Measurements from ENCODE around the gene SHISA6. TPM values are rescaled to one million over a fixed set of nuclear protein-coding genes. Genes with fewer than 3 reads are reported as not detected.

Gene SHISA6
- total RNA-seq, 1 donor from 2014 or later: 0.56 TPM

GRCh38 chr17:11330826-11331225 lies 89.8 kb downstream of the SHISA6 start:
- no peak for ATAC-seq (ENCODE audit: poor library complexity)
- intact Hi-C loops (cut with DNase I): no loop called here
- DNase-seq: no peak

GRCh38 chr17:11331547-11332513 lies 90.8 kb downstream of the SHISA6 start:
- no peak for DNase-seq
- ATAC-seq (ENCODE audit: poor library complexity): no peak
- intact Hi-C loops (cut with DNase I): no loop called here

- ATAC-seq (ENCODE audit: poor library complexity) (no peak), DNase-seq (no peak)
- intact Hi-C loops (cut with DNase I): no loop called here
Observed at GRCh38 chr17:11332706-11333105, 91.7 kb downstream of the SHISA6 start.

- intact Hi-C loops (cut with DNase I): no loop called here
- DNase-seq (no peak), ATAC-seq (ENCODE audit: poor library complexity) (no peak)
Observed at GRCh38 chr17:11334493-11334892, 93.5 kb downstream of the SHISA6 start.

GRCh38 chr17:11336290-11336689 lies 95.3 kb downstream of the SHISA6 start:
- DNase-seq: no peak
- no peak for ATAC-seq (ENCODE audit: poor library complexity)
- intact Hi-C loops (cut with DNase I): no loop called here

- DNase-seq: no peak
- intact Hi-C loops (cut with DNase I): no loop called here
- ATAC-seq (ENCODE audit: poor library complexity): no peak
Observed at GRCh38 chr17:11340803-11341202, 99.8 kb downstream of the SHISA6 start.

- no peak for ATAC-seq (ENCODE audit: poor library complexity)
- intact Hi-C loops (cut with DNase I): no loop called here
Observed at GRCh38 chr17:11342138-11342537, 101.1 kb downstream of the SHISA6 start.

GRCh38 chr17:11349106-11349505 lies 108.1 kb downstream of the SHISA6 start:
- ATAC-seq (ENCODE audit: poor library complexity) (no peak), DNase-seq (no peak)
- intact Hi-C loops (cut with DNase I): no loop called here

More at GRCh38 chr17:11342138-11342537, 101.1 kb downstream of the SHISA6 start:
- no peak for DNase-seq

- ATAC-seq (ENCODE audit: poor library complexity) (no peak), DNase-seq (no peak)
- intact Hi-C loops (cut with DNase I): no loop called here
Observed at GRCh38 chr17:11351479-11351878, 110.5 kb downstream of the SHISA6 start.

- DNase-seq (no peak), ATAC-seq (ENCODE audit: poor library complexity) (no peak)
- intact Hi-C loops (cut with DNase I): no loop called here
Observed at GRCh38 chr17:11353601-11354000, 112.6 kb downstream of the SHISA6 start.

GRCh38 chr17:11356371-11356770 lies 115.4 kb downstream of the SHISA6 start:
- no peak for ATAC-seq (ENCODE audit: poor library complexity)
- no peak for DNase-seq
- intact Hi-C loops (cut with DNase I): no loop called here

- intact Hi-C loops (cut with DNase I): no loop called here
- ATAC-seq (ENCODE audit: poor library complexity) (no peak), DNase-seq (no peak)
Observed at GRCh38 chr17:11363565-11364117, 122.6 kb downstream of the SHISA6 start.

- ATAC-seq (ENCODE audit: poor library complexity) (no peak), DNase-seq (no peak)
- intact Hi-C loops (cut with DNase I): no loop called here
Observed at GRCh38 chr17:11366272-11366850, 125.3 kb downstream of the SHISA6 start.

GRCh38 chr17:11369575-11369974 lies 128.6 kb downstream of the SHISA6 start:
- no peak for DNase-seq
- intact Hi-C loops (cut with DNase I): no loop called here
- ATAC-seq (ENCODE audit: poor library complexity): no peak

GRCh38 chr17:11372692-11373091 lies 131.7 kb downstream of the SHISA6 start:
- no peak for ATAC-seq (ENCODE audit: poor library complexity)
- intact Hi-C loops (cut with DNase I): no loop called here
- no peak for DNase-seq

- DNase-seq (no peak), ATAC-seq (ENCODE audit: poor library complexity) (no peak)
- intact Hi-C loops (cut with DNase I): no loop called here
Observed at GRCh38 chr17:11378506-11378905, 137.5 kb downstream of the SHISA6 start.

- no peak for DNase-seq
- intact Hi-C loops (cut with DNase I): no loop called here
- ATAC-seq (ENCODE audit: poor library complexity): no peak
Observed at GRCh38 chr17:11380761-11381160, 139.7 kb downstream of the SHISA6 start.

GRCh38 chr17:11383157-11383556 lies 142.1 kb downstream of the SHISA6 start:
- intact Hi-C loops (cut with DNase I): no loop called here
- no peak for ATAC-seq (ENCODE audit: poor library complexity)

GRCh38 chr17:11384131-11384530 lies 143.1 kb downstream of the SHISA6 start:
- DNase-seq: no peak
- intact Hi-C loops (cut with DNase I): no loop called here
- no peak for ATAC-seq (ENCODE audit: poor library complexity)

More at GRCh38 chr17:11383157-11383556, 142.1 kb downstream of the SHISA6 start:
- DNase-seq: no peak

GRCh38 chr17:11387610-11388009 lies 146.6 kb downstream of the SHISA6 start:
- no peak for DNase-seq
- ATAC-seq (ENCODE audit: poor library complexity): no peak
- intact Hi-C loops (cut with DNase I): no loop called here

Measured in Right ventricle myocardium superior (tissue), 1 donor.